ENCODE data around the gene HCFC1.
A peak's percentile ranks its signal among the peaks of the same experiment; 100 is the strongest.

HCFC1 gene

DNA sequence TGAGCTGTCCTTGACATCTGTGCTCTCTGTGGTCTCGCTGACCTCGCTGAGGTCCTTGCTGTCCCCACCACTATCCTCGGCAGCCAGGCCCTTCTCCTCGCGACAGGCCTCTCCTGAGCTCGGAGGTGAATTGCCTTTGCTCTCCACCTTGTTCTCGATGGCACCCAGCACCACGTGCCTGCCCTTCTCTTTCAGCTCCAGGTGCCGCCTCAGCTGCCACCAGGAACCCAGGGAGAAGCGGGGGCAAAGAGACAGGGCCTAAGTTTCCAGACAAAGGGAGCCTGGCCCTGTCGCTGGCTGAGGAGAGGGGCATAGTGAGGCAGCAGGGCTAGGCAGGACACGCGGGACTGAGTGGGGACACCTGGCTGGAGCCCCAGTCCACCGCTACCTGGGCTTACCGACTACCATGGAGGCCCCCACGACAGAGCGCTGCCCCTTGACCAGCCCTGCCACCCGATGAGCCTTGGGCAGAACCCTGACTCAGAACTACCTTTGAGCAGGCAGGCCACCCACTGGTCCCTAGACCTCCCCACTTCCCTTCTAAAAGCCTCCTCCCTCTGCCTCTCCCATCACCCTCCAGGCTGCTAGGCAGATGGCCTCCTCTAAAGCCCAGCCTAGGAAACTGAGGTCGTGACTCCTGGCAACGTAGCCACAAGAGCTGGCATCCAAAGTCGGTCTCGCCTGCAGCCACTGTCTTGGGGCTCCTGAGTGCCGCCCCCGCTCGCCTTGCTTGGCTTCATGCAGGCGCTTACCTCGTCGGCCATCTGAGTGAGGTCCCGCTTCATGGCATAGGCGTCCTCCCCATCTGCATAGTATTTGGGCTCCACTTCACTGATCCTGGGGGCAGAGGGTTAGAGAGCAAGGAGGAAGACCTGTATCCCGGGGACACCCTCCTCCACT, 41.4 kb downstream of the HCFC1 start:
- no peak for TF ChIP-seq CTCF (conservative IDR thresholded peaks at IDR 0.05; ENCODE audit: low read depth, low read length)
- DNase-seq (ENCODE audit: low read depth), result no peak
- H3K4me3 ChIP-seq (ENCODE audit: low read length), result no peak overlapping the region

DNA sequence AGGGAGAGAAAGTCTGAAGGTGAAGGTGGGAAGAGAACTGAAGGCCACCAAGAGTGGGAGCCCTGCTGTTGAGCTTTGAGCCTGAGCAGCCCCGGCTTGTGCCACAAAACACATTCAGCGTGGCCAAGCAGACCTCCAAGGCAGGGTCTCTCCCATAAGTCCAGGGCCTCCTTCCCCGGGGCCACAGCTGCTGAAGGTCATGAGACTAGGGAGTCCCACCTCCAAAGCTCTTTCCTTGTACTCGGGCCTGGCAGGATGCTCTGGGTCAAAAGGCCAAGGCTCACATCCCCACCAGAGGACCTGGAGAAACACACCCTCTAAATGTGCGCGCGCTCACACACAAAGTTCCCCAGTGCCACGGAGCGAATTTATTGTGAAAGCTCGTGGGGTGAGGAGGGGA, 42.0 kb downstream of the HCFC1 start:
- H3K4me3 ChIP-seq (ENCODE audit: low read length), result no peak overlapping the region
- TF ChIP-seq CTCF (conservative IDR thresholded peaks at IDR 0.05; ENCODE audit: low read depth, low read length), result no peak
- DNase-seq (ENCODE audit: low read depth), result no peak

GRCh38 chrX:153928846-153929245, 42.8 kb downstream of the HCFC1 start:
- H3K4me3 ChIP-seq (ENCODE audit: low read length), result no peak overlapping the region
- no peak for DNase-seq (ENCODE audit: low read depth)
- TF ChIP-seq CTCF (conservative IDR thresholded peaks at IDR 0.05; ENCODE audit: low read depth, low read length), result no peak

DNA sequence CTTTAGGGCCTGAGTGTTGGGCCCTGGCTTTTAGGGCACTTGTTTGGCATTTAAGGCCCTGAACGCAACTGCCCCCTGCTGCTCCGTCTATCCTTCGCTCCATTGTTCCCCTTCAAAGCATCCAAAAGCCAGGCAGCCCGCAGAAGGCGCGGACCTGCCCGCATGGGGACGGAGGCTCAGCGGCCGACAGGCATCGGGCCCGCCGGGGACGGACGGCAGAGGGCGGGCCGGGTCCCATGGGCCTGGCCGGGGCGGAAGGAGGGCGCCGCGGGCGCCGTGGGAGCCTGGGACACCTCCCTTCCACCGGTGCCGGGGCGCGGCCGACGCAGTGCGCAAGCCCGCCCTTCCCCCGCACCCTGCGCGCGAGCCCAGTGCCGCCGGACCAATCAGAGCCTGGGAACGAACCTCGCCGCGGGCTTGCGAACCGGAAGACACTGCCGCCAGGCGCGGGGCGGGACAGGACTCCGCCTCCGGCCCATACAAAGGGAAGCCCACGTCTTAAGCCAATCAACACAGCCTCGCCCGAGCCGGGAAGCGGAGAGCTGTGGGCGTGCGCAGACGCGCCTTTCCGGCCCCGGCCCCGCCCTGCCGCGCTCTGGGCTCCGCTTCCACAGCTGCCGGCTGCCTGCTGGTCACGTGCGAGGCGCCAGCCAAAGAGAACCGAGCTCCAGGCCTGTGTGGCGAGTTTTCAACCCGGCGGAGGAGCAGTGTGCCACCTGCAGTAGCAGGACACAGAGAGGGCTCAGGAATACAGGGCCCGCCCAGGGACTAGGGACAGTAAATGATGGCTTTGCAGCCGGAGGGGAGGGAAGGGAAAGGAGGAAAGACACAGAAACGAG, 43.5 kb downstream of the HCFC1 start:
- H3K4me3 ChIP-seq (ENCODE audit: low read length), result peak overlapping the region; percentile 59
- DNase-seq (ENCODE audit: low read depth), result peak; percentile 94
- peak; percentile 24 for TF ChIP-seq CTCF (conservative IDR thresholded peaks at IDR 0.05; ENCODE audit: low read depth, low read length)

- H3K4me3 ChIP-seq (ENCODE audit: low read length), result peak overlapping the region; percentile 59
- no peak for TF ChIP-seq CTCF (conservative IDR thresholded peaks at IDR 0.05; ENCODE audit: low read depth, low read length)
- DNase-seq (ENCODE audit: low read depth), result no peak
These were observed 44.0 kb downstream of the HCFC1 start for GRCh38 chrX:153927672-153927921.

DNA sequence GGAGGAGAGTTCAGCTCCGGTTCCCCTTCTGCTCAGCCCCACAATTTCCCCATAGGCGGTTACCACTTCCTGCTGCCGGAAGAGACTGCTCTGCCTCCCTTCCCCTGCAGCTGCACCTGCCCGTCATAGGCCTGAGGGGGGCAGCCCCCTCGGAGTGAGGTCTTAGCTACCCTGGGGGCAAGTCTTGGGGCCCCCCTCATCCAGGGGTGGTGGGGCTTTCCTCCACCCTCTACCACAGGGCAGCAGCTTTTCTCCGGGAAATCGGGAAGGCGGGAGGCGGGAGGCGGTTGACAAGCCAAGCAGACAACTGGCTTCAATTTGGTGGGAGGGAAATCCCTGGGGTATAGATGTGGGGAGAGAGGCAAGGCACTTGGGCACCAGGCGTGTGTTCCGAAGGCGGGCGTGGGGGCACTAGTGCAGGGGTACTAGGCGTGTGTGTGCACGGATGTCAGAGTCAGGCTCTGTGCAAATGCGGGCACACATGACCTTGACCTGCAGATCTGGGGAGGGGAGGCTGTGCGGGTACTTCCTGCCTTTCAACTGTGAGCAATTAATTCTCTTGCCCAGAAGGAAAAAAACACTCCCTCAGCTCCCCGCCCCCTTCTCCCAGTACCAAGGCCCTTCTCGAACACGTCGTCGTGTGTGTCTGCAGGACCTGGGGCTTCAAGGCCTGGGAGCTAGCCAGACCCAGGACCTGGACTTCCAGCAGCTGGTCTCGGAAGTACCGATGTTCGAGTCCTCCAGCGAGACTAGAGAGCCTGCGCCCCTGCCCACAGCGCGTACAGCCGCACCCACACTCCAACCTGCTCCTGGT, 44.6 kb downstream of the HCFC1 start:
- no peak for DNase-seq (ENCODE audit: low read depth)

More for the DNA sequence above, 44.6 kb downstream of the HCFC1 start:
- peak; percentile 2 for TF ChIP-seq CTCF (conservative IDR thresholded peaks at IDR 0.05; ENCODE audit: low read depth, low read length)
- peak overlapping the region; percentile 59 for H3K4me3 ChIP-seq (ENCODE audit: low read length)
